ENCODE results near the gene CNRIP1. TPM values are rescaled to one million over a fixed set of nuclear protein-coding genes. Genes with fewer than 3 reads are reported as not detected.

The CNRIP1 gene
- total RNA-seq, 8 experiments from 2014 or later, result 16.9 to 59.1 (median 40.2) TPM

DNA sequence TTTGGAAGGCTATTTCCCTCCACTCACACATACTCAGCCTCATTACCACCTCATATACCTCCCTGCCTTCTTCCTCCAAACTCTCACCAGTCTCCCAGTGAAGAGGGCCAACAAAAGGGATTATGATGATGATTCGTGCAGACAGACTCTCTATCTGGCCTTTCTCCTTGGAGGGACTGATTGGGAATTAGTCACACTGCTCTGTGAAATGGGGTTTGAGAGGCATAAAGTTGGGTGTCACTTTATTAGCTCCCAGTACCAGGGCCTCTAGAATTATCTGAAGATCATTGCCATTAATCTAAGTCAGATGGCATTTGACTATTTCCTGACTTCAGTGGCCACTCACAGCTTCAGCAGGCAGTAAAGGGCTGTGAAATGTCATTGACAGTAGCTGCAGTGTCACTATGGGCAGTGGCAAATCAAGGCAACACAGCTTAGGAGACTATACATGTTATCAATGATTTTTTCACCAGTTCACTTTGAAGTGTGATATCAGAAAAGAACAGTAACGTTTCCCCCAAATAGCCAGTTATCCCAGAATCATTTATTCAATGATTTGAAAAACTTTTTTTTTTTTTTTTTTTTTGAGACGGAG is 17.4 kb downstream of the CNRIP1 start:
- no peak overlapping the region for H3K27ac ChIP-seq
- WGBS, 10 experiments, result 70 to 100% (median 86%) methylated on average over 1 to 3 of the region's 3 CpGs; no CpG with 5 or more reads in 5 of the 10 experiments

GRCh38 chr2:68295516-68295915 is 24.2 kb downstream of the CNRIP1 start:
- in situ Hi-C loops (cut with MboI; ENCODE audit: low pct_unique_long_range_greater_than_20kb in 2 of 9, low sequenced_read_pairs in 9 of 9, unreplicated experiment in 9 of 9), result loop anchor here in 3 of 9 experiments (25.0 kb wide), 2 partner anchors 142 to 183 kb away; no protein-coding TSS in a partner anchor
- ATAC-seq (replicated peaks in 6 of 8), result no peak
- Histone ChIP-seq H3K27ac (no peak overlapping the region), H3K4me1 (replicated peaks in 1 of 2) (peaks cover 0 to 4% of the 10 kb centered on the region in 2 donors), H3K4me3 (no peak overlapping the region)

More for the DNA sequence above, 17.4 kb downstream of the CNRIP1 start:
- in situ Hi-C loops (cut with MboI; ENCODE audit: low pct_unique_long_range_greater_than_20kb in 2 of 9, low sequenced_read_pairs in 9 of 9, unreplicated experiment in 9 of 9), result loop anchor here in 1 of 9 experiments (25.0 kb wide), 1 partner anchor 135 kb away; no protein-coding TSS in a partner anchor
- ATAC-seq (replicated peaks in 6 of 8), result no peak
- Histone ChIP-seq H3K4me3 (no peak overlapping the region), H3K4me1 (replicated peaks in 1 of 2) (peaks cover 0 to 4% of the 10 kb centered on the region in 2 donors)

- 0 to 83% (median 50%) methylated on average over 1 to 2 of the region's 2 CpGs; no CpG with 5 or more reads in 6 of the 10 experiments for WGBS, 10 experiments
- no peak overlapping the region for H3K27ac ChIP-seq
- peaks cover 0 to 4% of the 10 kb centered on the region in 2 donors for H3K4me1 ChIP-seq (replicated peaks in 1 of 2)
- H3K4me3 ChIP-seq, result no peak overlapping the region
- in situ Hi-C loops (cut with MboI; ENCODE audit: low pct_unique_long_range_greater_than_20kb in 2 of 9, low sequenced_read_pairs in 9 of 9, unreplicated experiment in 9 of 9), result loop anchor here in 3 of 9 experiments (25.0 kb wide), 2 partner anchors 142 to 183 kb away; no protein-coding TSS in a partner anchor
- no peak for ATAC-seq (replicated peaks in 6 of 8)
Measured at GRCh38 chr2:68294913-68295312, 24.8 kb downstream of the CNRIP1 start.

GRCh38 chr2:68294187-68294586 is 25.6 kb downstream of the CNRIP1 start:
- H3K4me1 ChIP-seq (replicated peaks in 1 of 2), result peaks cover 0 to 4% of the 10 kb centered on the region in 2 donors
- H3K4me3 ChIP-seq, result no peak overlapping the region
- H3K27ac ChIP-seq, result no peak overlapping the region
- no peak for ATAC-seq (replicated peaks in 6 of 8)
- WGBS, 10 experiments, result 71 to 100% (median 89%) methylated on average over 1 to 3 of the region's 3 CpGs
- in situ Hi-C loops (cut with MboI; ENCODE audit: low pct_unique_long_range_greater_than_20kb in 2 of 9, low sequenced_read_pairs in 9 of 9, unreplicated experiment in 9 of 9), result loop anchor here in 3 of 9 experiments (25.0 kb wide), 2 partner anchors 143 to 182 kb away; no protein-coding TSS in a partner anchor

GRCh38 chr2:68293755-68294154 is 26.0 kb downstream of the CNRIP1 start:
- Histone ChIP-seq H3K4me1 (replicated peaks in 1 of 2) (peaks cover 0 to 3% of the 10 kb centered on the region in 2 donors), H3K27ac (no peak overlapping the region), H3K4me3 (no peak overlapping the region)
- in situ Hi-C loops (cut with MboI; ENCODE audit: low pct_unique_long_range_greater_than_20kb in 2 of 9, low sequenced_read_pairs in 9 of 9, unreplicated experiment in 9 of 9), result loop anchor here in 3 of 9 experiments (25.0 kb wide), 2 partner anchors 144 to 181 kb away; no protein-coding TSS in a partner anchor
- WGBS, 10 experiments, result 70 to 100% (median 87%) methylated on average over 1 to 5 of the region's 6 CpGs
- no peak for ATAC-seq (replicated peaks in 6 of 8)

DNA sequence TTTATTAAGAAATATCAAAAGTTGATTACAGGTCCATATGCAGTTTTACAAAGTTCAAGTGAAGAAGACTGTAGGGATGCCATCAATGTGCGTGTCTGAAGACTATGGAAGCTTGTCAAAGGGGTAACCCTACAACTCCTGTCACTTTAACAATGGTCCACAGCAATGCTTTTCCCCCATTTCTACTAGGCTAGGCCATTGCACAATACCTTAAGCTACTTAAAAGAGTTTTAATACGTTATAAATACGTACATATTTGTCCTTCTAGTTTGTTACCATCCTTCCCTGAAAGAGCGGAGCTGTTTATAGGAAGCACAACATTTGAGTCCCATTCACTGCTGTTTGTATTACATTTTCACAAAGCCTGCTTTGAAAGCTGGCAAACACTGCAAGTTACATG is 26.7 kb downstream of the CNRIP1 start:
- H3K27ac ChIP-seq, result no peak overlapping the region
- ATAC-seq (replicated peaks in 6 of 8), result no peak
- H3K4me1 ChIP-seq (replicated peaks in 1 of 2), result no peaks in the 10 kb centered on the region
- 80 to 100% (median 93%) methylated on average over 2 to 4 of the region's 4 CpGs; no CpG with 5 or more reads in 1 of the 10 experiments for WGBS, 10 experiments
- H3K4me3 ChIP-seq, result no peak overlapping the region
- in situ Hi-C loops (cut with MboI; ENCODE audit: low pct_unique_long_range_greater_than_20kb in 2 of 9, low sequenced_read_pairs in 9 of 9, unreplicated experiment in 9 of 9), result loop anchor here in 3 of 9 experiments (25.0 kb wide), 2 partner anchors 144 to 181 kb away; no protein-coding TSS in a partner anchor

GRCh38 chr2:68292108-68292710 is 27.5 kb downstream of the CNRIP1 start:
- in situ Hi-C loops (cut with MboI; ENCODE audit: low pct_unique_long_range_greater_than_20kb in 2 of 9, low sequenced_read_pairs in 9 of 9, unreplicated experiment in 9 of 9), result loop anchor here in 3 of 9 experiments (25.0 kb wide), 2 partner anchors 145 to 180 kb away; no protein-coding TSS in a partner anchor
- Histone ChIP-seq H3K4me1 (replicated peaks in 1 of 2) (peaks cover 0 to 3% of the 10 kb centered on the region in 2 donors), H3K4me3 (no peak overlapping the region), H3K27ac (no peak overlapping the region)
- ATAC-seq (replicated peaks in 6 of 8), result peak in 3 of 8 experiments; percentile 45 to 65 (median 61)
- WGBS, 10 experiments, result 17 to 76% (median 46%) methylated on average over 1 to 3 of the region's 3 CpGs; no CpG with 5 or more reads in 1 of the 10 experiments

GRCh38 chr2:68291314-68291713 is 28.4 kb downstream of the CNRIP1 start:
- Histone ChIP-seq H3K27ac (no peak overlapping the region), H3K4me1 (replicated peaks in 1 of 2) (peaks cover 0 to 3% of the 10 kb centered on the region in 2 donors), H3K4me3 (no peak overlapping the region)
- in situ Hi-C loops (cut with MboI; ENCODE audit: low pct_unique_long_range_greater_than_20kb in 2 of 9, low sequenced_read_pairs in 9 of 9, unreplicated experiment in 9 of 9), result loop anchor here in 3 of 9 experiments (25.0 kb wide), 2 partner anchors 146 to 179 kb away; no protein-coding TSS in a partner anchor
- 40 to 100% (median 86%) methylated on average over 1 to 5 of the region's 6 CpGs; no CpG with 5 or more reads in 3 of the 10 experiments for WGBS, 10 experiments
- no peak for ATAC-seq (replicated peaks in 6 of 8)

DNA sequence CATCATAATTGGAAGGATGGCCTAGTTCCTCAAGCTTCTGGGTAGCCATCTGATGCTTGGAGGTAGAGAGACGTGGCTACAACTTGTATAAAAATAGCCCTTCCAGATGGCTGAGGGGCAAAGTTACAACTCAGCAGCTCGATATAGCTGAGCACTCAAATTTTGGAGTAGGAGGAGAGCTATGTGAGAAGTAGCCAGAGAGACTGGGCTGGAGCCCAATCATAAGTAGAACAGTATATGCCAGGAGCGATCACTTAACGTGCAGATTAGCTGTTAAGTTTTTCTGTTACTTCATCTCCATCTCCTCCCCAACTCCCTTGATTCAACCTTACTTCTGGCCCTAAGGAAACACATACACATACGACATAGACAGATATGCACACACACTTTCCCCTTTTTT is 28.8 kb downstream of the CNRIP1 start:
- in situ Hi-C loops (cut with MboI; ENCODE audit: low pct_unique_long_range_greater_than_20kb in 2 of 9, low sequenced_read_pairs in 9 of 9, unreplicated experiment in 9 of 9), result loop anchor here in 3 of 9 experiments (25.0 kb wide), 2 partner anchors 146 to 179 kb away; no protein-coding TSS in a partner anchor
- ATAC-seq (replicated peaks in 6 of 8), result no peak
- Histone ChIP-seq H3K4me1 (replicated peaks in 1 of 2) (peaks cover 0 to 3% of the 10 kb centered on the region in 2 donors), H3K27ac (no peak overlapping the region), H3K4me3 (no peak overlapping the region)
- WGBS, 10 experiments, result 10 to 100% (median 68%) methylated on average over 1 to 5 of the region's 5 CpGs; no CpG with 5 or more reads in 1 of the 10 experiments

GRCh38 chr2:68287580-68288441 is 31.9 kb downstream of the CNRIP1 start:
- Histone ChIP-seq H3K27ac (no peak overlapping the region), H3K4me3 (no peak overlapping the region), H3K4me1 (replicated peaks in 1 of 2) (peaks cover 0 to 3% of the 10 kb centered on the region in 2 donors)
- peak in 6 of 8 experiments; percentile 25 to 56 (median 36) for ATAC-seq (replicated peaks in 6 of 8)
- in situ Hi-C loops (cut with MboI; ENCODE audit: low pct_unique_long_range_greater_than_20kb in 2 of 9, low sequenced_read_pairs in 9 of 9, unreplicated experiment in 9 of 9), result loop anchor here in 3 of 9 experiments (25.0 kb wide), 2 partner anchors 149 to 176 kb away; no protein-coding TSS in a partner anchor
- whole genome bisulfite sequencing, 10 experiments, result 9 to 87% (median 45%) methylated on average over 1 to 10 of the region's 10 CpGs; no CpG with 5 or more reads in 1 of the 10 experiments

DNA sequence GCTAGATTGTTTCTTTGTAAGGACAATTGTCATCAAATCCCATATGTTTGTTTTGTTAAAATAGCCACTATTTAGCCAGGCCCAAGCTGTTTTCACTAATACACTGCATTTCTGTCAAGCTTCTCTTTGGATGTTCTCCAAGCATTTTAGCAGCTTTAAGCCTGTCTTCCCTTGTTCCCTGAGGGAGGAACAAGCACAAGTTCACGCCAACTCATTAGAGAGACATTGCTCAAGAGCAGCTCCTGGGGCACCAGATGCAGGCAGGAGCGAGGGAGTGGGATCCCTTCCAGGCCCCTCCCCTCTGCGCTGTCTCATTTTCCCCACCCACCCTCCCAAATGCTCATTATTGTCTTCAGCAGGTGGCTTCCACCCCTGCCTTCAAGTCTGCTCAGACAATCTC is 34.9 kb downstream of the CNRIP1 start:
- ATAC-seq (replicated peaks in 6 of 8), result peak in 5 of 8 experiments; percentile 12 to 92 (median 81)
- WGBS, 10 experiments, result 94 to 100% methylated on average over 1 to 2 of the region's 3 CpGs; no CpG with 5 or more reads in 8 of the 10 experiments

GRCh38 chr2:68283419-68283812 is 36.3 kb downstream of the CNRIP1 start:
- ATAC-seq (replicated peaks in 6 of 8), result no peak
- no peak overlapping the region for H3K4me3 ChIP-seq
- in situ Hi-C loops (cut with MboI; ENCODE audit: low pct_unique_long_range_greater_than_20kb in 2 of 9, low sequenced_read_pairs in 9 of 9, unreplicated experiment in 9 of 9), result loop anchor here in 3 of 9 experiments (25.0 kb wide), 2 partner anchors 154 to 171 kb away; no protein-coding TSS in a partner anchor
- H3K4me1 ChIP-seq (replicated peaks in 1 of 2), result peaks cover 0 to 3% of the 10 kb centered on the region in 2 donors
- 89 to 100% (median 100%) methylated on average over 1 of the region's 1 CpG; no CpG with 5 or more reads in 3 of the 10 experiments for WGBS, 10 experiments
- H3K27ac ChIP-seq, result no peak overlapping the region

More for the DNA sequence above, 34.9 kb downstream of the CNRIP1 start:
- peaks cover 0 to 3% of the 10 kb centered on the region in 2 donors for H3K4me1 ChIP-seq (replicated peaks in 1 of 2)
- in situ Hi-C loops (cut with MboI; ENCODE audit: low pct_unique_long_range_greater_than_20kb in 2 of 9, low sequenced_read_pairs in 9 of 9, unreplicated experiment in 9 of 9), result loop anchor here in 3 of 9 experiments (25.0 kb wide), 2 partner anchors 152 to 173 kb away; no protein-coding TSS in a partner anchor
- no peak overlapping the region for H3K4me3 ChIP-seq
- no peak overlapping the region for H3K27ac ChIP-seq
